Calu3 (cell line): ENCODE results near the gene DBH. TPM values are rescaled to one million over a fixed set of nuclear protein-coding genes. Genes with fewer than 3 reads are reported as not detected.

Source experiments
- Bru-seq: library from RNA; stranded (reverse); fragments of 400-500 nt; gene quantifications from one replicate; lab custom pipeline; 2021; lab: Mats Ljungman, UMichigan
- BruChase-seq, 2 experiments: library from RNA; stranded (reverse); fragments of 400-500 nt; gene quantifications; one replicate each; lab custom pipeline; 2021; lab: Mats Ljungman, UMichigan
- BruUV-seq: library from RNA; stranded (reverse); fragments of 400-500 nt; replicated peaks from 2 replicates; lab custom pipeline; 2021; lab: Mats Ljungman, UMichigan
- CTCF ChIA-PET: fragments of 300-600 bp; sonication (Branson Sonifier 250); formaldehyde crosslinking; loops from one replicate; lab custom pipeline; 2022; ENCODE audit warnings: antibody characterized with exemption; lab: Charles Lee
- DNase-seq: peaks from one replicate; pipeline ENCODE4 v3.0.0; 2022
- H3K27ac Mint-ChIP-seq: one replicate; pipeline ENCODE4 v1.8.0; 2022; ENCODE audit warnings: mixed read lengths; ENCODE audit not compliant: unreplicated experiment
- H3K27me3 Mint-ChIP-seq: one replicate; pipeline ENCODE4 v1.8.0; 2022; ENCODE audit warnings: mixed read lengths; ENCODE audit not compliant: unreplicated experiment
- H3K36me3 Mint-ChIP-seq: one replicate; pipeline ENCODE4 v1.8.0; 2022; ENCODE audit warnings: mild to moderate bottlenecking, moderate library complexity, mixed read lengths; ENCODE audit not compliant: insufficient read depth, unreplicated experiment
- H3K4me1 Mint-ChIP-seq: one replicate; pipeline ENCODE4 v1.8.0; 2022; ENCODE audit warnings: mild to moderate bottlenecking, low read depth, mixed read lengths; ENCODE audit not compliant: unreplicated experiment
- H3K4me3 Mint-ChIP-seq: one replicate; pipeline ENCODE4 v1.8.0; 2022; ENCODE audit warnings: mild to moderate bottlenecking, low read depth, moderate library complexity, mixed read lengths; ENCODE audit not compliant: unreplicated experiment
- H3K9me3 Mint-ChIP-seq: one replicate; pipeline ENCODE4 v1.8.0; 2022; ENCODE audit warnings: low read depth, mixed read lengths; ENCODE audit not compliant: unreplicated experiment
- CTCF ChIP-seq: fragments of 200-600 bp; IDR thresholded peaks from one replicate; pipeline ENCODE4 v1.8.0; 2022; ENCODE audit warnings: antibody characterized with exemption; ENCODE audit not compliant: unreplicated experiment
- intact Hi-C: fragments of 100-400 bp; cut with micrococcal nuclease; formaldehyde crosslinking; loops from one replicate; pipeline ENCODE4 v1.10.0; 2022; ENCODE audit not compliant: unreplicated experiment
- long read RNA-seq: library from polyadenylated mRNA; stranded (forward); transcript quantifications from one replicate; pipeline ENCODE4 v2.0.0, GENCODE V29; 2022
- total RNA-seq: library from RNA; stranded (reverse); gene quantifications from 2 replicates; pipeline ENCODE4 v1.2.3, GENCODE V29; 2022

DBH gene
- total RNA-seq (not detected in 2 replicates), Bru-seq, nascent RNA (not detected), BruChase-seq, experiment 1, labeled RNA remaining after a 6-hour chase (not detected), BruChase-seq, experiment 2, labeled RNA remaining after a 2-hour chase (not detected)
- long read RNA-seq, result 0 reads

GRCh38 chr9:133635533-133636531 is at the start of gene DBH:
Gene DBH (plus strand): TSS chr9:133636363. CDS start chr9:133636372, 9 bp downstream.
- TF ChIP-seq CTCF, result no peak
- intact Hi-C loops, result no loop called here
- DNase-seq, result no peak
- no peak within 1 kb of the TSS for H3K27ac Mint-ChIP-seq
- H3K36me3 Mint-ChIP-seq, result no peaks in the 10 kb centered on the region
- CTCF ChIA-PET, result no interaction called here
- no peak within 1 kb of the TSS for H3K4me3 Mint-ChIP-seq
- BruUV-seq, result no TSS peak
- H3K9me3 Mint-ChIP-seq, result no peaks in the 10 kb centered on the region
- H3K4me1 Mint-ChIP-seq, result no peaks in the 10 kb centered on the region
- peaks cover 68% of the 10 kb centered on the region for H3K27me3 Mint-ChIP-seq

DNA sequence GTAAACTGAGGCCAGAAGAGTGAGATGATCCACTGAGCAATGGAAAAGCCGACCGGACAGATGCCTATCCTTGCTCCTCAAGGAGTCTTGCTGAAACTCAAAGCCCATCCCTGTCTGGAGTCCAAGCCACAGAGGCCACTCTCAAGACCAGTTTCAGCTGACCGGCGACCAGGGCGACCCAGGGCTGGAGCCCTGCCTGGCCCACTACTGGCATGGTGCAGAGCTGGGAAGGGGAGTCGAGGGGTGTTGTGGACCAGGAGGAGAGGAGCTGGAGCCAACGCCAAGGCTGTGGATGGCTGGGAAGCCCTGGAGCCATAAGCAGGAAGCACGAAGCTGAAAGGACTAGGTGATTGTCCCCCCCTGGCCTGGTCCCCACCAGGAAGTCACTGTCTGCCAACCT is 49.1 kb upstream of the DBH start:
- H3K36me3 Mint-ChIP-seq, result no peaks in the 10 kb centered on the region
- peaks cover 51% of the 10 kb centered on the region for H3K27me3 Mint-ChIP-seq
- BruUV-seq, result no TSS peak
- no peaks in the 10 kb centered on the region for H3K4me1 Mint-ChIP-seq
- peaks cover 4% of the 10 kb centered on the region for H3K9me3 Mint-ChIP-seq
- no peak for TF ChIP-seq CTCF
- DNase-seq, result no peak
- intact Hi-C loops, result no loop called here
- no peak overlapping the region for H3K27ac Mint-ChIP-seq
- CTCF ChIA-PET, result no interaction called here
- no peak overlapping the region for H3K4me3 Mint-ChIP-seq

GRCh38 chr9:133587466-133587865 is 48.7 kb upstream of the DBH start:
- Mint-ChIP-seq H3K9me3 (peaks cover 4% of the 10 kb centered on the region), H3K27ac (no peak overlapping the region), H3K36me3 (no peaks in the 10 kb centered on the region), H3K4me3 (no peak overlapping the region), H3K27me3 (peaks cover 51% of the 10 kb centered on the region), H3K4me1 (no peaks in the 10 kb centered on the region)
- DNase-seq, result no peak
- no TSS peak for BruUV-seq
- no peak for TF ChIP-seq CTCF
- intact Hi-C loops, result no loop called here
- CTCF ChIA-PET, result no interaction called here

DNA sequence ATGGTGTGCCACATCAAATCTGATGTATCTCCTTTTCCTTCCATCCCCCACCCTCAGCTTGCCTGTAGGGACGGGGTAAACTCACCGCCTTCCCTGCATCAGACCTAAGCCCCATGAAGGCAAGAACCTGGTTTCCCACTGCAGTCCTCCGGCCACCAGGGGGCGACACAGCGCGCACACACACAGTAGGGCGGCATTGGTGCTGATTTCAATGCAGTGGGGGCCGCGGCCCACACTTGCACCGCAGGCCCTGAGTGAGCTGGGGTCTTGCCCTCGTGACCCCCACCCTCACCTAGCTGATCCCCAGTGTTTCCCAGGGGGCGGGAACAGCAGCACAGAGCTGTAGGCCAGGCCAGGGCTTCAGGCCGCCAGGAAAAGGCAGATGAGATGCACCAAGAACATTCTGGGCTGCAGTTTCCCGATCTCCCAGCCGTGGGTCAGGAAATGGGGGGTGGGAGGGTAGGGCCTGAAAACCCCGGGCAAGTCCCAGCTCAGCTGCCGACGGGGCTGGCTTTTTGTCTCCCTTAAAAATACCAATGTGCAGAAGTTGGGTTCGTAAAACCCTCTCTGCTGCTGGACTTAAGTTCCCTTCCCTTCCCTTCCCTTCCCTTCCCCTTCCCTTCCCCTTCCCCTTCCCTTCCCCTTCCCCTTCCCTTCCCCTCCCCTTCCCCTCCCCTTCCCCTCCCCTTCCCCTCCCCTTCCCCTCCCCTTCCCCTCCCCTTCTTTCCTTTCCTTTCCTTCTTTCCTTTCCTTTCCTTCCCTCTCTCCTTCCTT is 46.5 kb upstream of the DBH start:
- no peak overlapping the region for H3K27ac Mint-ChIP-seq
- intact Hi-C loops, result no loop called here
- peak; percentile 65 for TF ChIP-seq CTCF
- peaks cover 51% of the 10 kb centered on the region for H3K27me3 Mint-ChIP-seq
- H3K4me1 Mint-ChIP-seq, result no peaks in the 10 kb centered on the region
- DNase-seq, result no peak
- H3K9me3 Mint-ChIP-seq, result peaks cover 4% of the 10 kb centered on the region
- no peaks in the 10 kb centered on the region for H3K36me3 Mint-ChIP-seq
- H3K4me3 Mint-ChIP-seq, result no peak overlapping the region
- no TSS peak for BruUV-seq
- CTCF ChIA-PET, result no interaction called here
